ENCODE measurements around the gene TSPO2.
A peak's percentile ranks its signal among the peaks of the same experiment; 100 is the strongest.

Gene TSPO2

DNA sequence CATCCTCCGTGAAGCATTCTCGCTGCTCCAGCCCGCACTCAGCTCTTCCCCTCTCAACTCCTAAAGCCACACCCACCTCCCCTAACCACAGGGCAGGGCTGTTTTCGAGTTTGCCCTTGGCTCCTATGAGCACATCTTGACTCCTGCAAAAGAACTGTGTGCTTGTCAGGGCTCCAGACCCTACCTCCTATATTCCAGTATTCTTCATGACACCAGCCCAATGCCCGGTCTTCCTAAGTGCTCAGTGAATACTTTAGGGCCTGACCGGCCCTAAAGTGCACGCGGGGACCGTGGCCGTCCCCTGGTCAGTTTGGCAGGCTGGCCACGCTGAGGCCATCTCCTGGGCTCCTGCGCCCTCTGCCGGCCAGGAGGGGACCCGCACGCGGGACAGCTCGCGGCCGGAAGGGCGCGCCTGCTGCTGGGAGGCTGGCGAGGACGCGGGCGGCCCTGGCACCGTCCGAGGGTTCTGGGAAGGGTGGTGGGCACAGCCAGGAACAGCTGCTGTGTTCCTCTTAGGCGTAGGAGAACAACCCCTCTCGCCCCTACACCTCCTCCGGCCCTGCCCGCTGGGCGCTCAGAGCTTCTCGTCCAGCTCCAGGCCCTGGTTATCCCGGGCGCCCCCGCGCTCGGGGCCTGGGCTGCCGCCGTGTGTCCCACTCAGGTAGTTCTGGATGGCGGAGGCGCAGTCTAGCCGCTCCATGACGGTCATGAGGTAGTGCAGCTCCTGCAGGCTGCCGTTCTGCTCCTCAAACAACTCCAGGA is 14.3 kb upstream of the TSPO2 start:
- peak; percentile 66 to 69 for DNase-seq (ENCODE audit: low read depth in 2 of 2)

DNA sequence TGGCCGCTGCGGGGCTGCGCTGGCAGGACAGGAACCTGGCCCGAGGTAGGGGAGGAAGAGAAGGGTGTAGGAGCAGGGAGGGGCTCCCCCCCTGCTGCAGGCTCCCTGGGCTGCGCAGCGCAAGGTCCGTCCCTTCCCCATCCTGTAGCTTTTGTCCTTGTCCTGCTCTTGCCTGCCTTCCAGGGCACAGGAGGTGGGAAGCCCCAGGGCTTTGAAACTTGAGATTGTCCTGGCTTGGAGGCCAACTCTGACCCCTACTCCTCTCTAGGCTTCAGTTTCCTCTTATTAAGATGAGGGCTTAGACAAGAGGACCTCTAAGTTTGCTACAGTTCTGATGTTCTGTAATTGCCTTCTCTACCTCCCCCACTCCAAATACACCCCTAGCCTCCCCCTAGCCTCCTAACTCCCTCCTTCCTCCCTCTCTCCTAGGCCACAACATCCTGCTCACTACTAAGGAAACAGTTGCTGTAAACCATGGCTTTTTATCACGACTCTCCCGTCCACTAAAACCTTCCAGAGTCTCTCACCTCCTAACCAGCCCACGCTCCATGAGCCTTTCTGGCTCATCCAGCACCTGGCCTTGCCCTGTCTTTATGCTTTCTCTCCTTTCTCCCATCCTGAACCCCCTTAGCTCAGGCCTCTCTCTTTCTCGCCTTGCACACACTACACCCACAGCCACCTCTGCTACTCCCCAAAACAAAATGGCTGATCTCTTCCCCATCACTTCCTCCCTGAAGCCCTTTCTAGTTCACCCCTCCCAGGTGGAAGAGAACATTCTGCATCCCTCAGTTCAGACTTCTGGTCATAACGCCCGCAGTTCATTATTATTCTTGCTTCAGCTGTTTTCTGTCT is 13.5 kb upstream of the TSPO2 start:
- no peak for DNase-seq (ENCODE audit: low read depth in 2 of 2)

DNA sequence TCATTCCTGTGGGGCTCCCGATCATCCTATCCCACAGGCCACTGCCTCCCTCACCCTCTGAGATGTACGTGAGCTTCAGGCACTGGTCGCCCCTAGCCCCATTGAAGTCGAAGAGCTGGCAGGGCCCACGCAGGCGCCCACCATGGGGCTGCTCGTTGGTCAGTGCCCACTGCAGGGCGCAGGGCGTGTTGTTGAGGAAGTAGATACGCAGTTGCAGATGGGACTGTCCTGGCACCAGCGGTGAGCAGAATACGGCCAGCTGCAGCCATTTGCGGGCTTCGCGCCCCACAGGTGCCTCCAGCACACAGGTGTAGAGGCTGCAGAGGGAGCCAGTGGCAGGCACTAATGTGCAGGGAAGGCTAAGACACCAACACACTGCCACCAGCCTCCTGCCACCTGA is 9.4 kb upstream of the TSPO2 start:
- no peak for DNase-seq (ENCODE audit: low read depth in 2 of 2)

DNA sequence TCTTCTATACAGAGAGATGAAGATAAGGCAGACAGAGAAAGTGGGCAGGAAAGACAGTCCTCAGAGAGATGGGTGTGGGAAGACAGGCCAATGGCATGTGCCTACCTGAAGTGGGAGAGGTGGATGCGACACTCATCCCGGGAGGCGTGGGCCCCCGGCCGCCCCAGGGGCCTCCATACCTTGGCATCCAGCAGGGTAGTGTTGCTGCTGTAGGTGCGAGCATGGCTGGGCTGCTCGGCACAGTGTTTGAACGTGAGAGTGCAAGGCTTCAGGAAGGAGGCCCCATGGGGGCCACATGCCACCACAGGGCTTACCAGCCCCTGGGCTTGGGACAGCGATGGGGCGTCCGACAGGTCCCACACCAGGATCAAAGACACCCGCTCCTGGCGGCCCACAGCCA is 8.5 kb upstream of the TSPO2 start:
- no peak for DNase-seq (ENCODE audit: low read depth in 2 of 2)

DNA sequence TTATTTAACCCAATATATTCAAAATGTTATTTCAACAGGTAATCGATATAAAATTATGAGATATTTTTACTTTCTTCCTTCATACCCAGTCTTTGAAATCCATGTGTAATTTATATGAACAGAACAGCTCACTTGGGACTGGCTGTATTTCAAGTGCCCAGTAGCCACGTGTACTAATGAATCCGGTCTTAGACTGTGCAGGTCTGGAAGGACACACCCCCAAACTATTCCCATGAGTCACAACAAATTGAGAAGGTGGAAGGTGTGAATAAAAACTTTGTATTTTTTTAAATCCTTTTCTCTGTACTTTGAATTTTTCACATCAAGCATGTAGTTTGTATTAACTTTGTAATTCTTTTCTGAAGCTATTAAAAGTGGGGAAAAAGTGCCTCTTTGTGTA is 6.1 kb upstream of the TSPO2 start:
- no peak for DNase-seq (ENCODE audit: low read depth in 2 of 2)

DNA sequence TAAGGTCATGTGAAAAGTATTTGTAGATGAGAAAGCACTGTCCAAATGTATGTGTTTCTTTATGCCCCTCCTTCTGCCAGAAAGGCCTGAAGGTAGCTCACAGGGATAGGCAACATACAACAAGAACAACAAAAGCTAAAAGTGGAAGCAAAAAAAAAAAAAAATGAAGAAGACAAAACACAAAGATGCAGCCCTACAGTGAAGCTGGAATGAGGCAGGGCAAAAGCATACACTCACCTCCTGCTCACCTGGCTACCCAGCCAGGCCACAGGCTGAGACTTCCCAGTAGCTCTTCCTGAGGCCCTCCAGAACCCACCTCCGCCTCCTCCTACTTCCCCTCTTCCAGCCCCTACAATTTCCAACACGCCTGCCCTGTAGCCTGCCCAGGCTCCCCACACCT is 5.7 kb upstream of the TSPO2 start:
- no peak for DNase-seq (ENCODE audit: low read depth in 2 of 2)

DNA sequence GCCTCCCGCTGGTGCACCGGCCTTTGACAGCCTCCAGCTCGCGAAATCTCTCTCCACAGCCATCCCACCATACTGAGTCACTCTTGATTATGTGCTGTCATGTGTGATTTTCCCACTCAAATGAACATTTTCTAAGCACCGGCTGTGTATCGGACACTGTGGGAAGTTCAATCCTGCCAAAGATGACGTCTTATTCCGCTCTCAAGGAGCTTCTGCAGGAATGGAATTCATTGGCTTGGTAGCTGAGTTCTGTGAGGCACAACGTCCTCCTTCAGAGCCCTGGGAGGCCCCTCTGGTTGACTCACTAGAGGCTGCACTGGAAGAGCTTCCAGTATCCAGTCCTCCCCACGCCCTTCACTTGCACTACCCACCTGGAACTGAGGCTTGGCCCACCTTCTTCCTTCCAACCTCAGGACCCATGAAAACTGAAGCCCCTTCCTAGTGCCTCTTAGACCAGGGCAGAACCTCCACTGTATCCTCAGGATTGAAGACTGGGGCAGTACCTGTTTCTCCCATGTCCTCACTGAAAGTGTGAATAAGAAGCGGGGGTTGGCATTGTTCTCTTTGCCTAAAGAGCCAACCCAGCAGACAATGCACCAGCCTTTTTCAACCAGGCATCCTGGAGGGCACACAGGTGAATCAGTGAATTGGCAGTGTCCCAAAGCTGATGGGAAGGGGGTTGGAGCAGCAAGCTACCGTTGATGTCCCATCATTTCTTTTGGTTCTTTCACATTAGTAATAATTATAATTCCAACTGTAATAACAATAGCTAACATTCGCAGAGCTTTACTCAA is 5.0 kb upstream of the TSPO2 start:
- DNase-seq (ENCODE audit: low read depth in 2 of 2) = no peak

DNA sequence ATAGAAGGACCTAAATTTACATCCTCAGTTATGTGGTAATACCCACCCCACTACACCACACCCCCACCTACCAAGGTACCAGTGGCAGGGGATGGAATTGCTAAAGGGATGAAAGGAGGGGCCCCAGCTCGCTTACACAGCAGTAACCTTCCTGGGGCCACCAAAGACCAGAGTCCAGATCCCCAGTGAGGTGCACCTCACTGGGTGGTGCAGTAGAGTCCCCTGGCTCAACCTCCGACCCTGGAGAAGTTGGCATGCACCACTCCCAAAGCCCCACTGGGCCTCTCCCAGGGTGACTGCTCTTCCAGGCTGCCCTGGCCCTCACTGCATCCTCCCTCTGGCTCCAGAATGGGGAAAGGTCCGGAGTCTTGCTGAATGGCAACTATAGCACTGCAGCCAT is 4.1 kb upstream of the TSPO2 start:
- no peak for DNase-seq (ENCODE audit: low read depth in 2 of 2)

DNA sequence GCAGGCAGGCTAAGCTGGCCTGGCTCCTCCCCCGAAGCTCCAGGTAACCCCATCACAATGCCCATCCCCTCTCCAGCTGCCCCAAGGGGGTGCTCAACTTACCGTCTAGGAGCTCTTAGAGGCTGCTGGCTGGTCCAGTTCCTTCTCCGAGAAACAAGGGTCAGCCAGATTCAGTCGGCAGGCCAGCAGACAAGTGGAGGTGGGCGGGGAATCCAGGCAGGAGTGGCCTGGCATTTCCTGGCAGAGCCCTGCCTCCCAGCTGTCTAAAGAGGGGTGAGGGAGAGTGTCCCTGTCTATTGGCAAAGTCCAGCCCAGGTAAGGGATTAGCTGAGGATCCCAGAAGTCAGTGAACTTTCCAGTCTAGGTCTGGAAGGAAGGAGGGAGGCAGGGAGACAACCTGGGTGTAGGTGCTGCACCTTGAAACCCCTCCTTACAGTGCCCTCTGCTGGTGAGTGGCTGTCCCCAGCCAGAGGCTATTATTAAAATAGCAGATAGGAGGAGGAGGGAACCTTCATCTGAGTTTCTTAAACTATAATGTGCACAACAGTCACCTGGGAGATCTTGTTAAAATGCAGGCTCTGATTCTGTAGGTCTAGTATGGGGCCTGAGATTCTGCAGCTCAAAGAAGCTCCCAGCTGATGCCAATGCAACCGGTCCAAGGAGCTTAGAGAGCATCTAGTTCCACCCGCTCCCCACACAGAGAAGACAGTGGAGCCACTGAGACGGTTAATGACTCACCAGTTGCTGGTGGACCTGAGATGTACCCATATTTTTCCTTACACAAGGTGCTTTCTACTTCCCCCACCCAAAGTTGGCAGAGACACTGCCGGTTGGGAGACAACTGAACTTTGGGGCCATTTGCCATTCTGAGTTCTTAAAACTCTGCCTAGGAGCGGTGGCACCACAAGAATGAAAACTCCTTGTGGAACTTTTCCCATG is 2.9 kb upstream of the TSPO2 start, which contains the start of gene UNC5CL:
Gene UNC5CL, minus strand, starts transcription at position 162 of the 939 bp plus-strand sequence. CDS start 4,147 bp downstream, outside the sequence.
- peak in 1 of 2 donors; percentile 16 for DNase-seq (ENCODE audit: low read depth in 2 of 2)

DNA sequence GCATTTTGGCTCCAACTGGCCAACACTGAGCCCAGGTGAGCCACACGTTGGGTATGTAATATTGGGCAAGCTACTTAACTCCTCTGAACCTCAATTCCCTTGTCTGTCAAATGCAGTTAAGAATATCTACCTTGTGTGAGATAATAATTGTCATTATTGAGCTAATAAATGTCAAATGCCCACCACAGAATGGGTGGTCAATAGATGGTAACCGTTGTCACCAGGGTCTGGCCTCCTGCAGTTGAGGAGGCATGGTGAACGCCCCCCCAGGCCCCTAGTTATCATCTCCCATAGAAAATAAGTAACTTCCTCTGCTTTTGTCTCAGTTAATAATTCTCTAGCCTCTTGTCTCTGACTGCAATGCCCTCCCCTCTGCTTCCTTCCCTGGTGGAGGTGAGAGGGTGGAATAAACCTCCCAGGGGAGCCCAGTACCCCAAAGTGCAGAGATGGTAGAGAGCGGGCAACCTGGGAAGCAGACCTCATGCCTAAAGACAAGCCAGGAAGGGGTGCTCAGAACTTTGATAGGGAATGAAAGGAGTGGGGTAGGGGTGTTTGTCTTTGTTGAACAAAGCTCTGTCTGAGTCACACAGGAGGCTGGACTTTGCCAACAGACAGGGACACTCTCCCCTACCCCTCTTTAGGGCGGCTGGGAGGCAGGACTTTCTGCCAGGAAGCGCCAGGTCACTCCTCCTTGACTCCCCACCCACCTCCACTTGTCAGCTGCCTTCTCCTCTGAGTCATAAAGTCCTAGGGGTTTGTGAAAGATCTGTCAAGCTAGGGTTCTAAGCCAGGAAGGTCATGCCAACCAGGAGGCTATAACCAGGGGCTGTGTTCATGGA is 1.9 kb upstream of the TSPO2 start:
- no peak for DNase-seq (ENCODE audit: low read depth in 2 of 2)

DNA sequence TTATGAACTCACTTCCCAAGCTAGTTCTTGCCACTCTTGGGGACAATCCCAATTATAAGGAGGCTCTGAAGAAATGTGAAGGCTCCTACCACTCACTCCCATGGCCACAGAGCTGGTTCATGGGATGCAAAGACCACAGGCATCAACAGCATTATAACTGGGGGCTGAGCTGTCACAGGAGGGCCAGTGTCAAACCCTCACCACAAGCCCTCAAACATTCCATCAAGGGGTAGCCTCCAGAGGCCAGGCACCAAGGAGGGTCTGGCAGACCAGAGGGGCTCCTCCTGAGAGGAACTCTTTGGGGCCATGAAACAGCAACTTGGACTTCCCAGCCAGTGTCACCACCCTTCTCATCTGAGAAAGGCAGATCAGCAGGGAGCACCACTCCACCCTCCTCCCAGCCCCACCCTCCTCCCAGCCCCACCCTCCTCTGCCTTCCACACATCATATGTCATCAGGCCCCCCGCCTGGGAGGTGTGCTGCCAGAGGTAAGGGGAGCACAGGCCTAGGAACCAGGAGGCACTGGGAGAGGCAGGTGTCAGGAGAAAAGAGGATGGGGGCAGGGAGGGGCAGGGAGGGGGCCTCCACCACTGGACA is 1.2 kb upstream of the TSPO2 start:
- no peak for DNase-seq (ENCODE audit: low read depth in 2 of 2)

DNA sequence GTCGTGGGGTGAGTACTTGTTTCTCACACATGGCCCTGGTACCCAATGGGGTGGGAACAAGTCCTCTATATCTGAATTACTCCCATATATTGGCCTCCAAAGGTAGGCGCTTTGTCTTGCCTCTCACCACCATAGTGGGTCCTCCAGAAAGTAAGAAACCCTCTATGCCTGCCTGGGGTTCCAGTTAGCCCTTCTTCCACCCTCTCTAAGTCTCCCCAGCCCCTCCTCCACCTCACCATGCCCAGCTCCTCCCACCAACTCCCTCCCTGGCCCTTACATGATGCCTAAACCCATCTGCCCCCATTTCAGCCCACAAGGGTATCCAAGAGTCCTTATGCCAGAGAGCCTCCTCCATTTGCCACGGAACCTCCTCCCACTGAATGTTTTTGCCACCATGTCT is 884 bp downstream of the TSPO2 start:
- DNase-seq (ENCODE audit: low read depth in 2 of 2) = no peak

DNA sequence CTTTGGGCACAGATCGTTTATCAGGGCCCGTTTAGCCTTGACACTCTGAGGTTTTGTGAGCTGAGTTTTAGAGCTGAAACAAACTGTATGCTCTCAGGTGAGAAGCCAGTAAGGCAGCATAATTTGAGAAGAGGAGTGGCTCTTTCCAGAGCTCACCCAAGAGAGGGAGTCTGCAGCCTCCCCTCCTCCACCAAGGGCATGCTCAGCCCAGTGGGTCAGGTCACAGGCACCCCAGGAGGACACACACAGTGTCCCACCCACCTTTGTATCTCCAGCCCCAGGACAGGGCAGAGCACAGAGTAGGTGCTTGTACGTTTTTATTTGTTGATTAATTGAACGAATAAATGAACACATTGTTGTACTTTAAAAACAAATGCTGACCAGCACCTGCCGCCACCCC is 3.4 kb downstream of the TSPO2 start:
- no peak for DNase-seq (ENCODE audit: low read depth in 2 of 2)

DNA sequence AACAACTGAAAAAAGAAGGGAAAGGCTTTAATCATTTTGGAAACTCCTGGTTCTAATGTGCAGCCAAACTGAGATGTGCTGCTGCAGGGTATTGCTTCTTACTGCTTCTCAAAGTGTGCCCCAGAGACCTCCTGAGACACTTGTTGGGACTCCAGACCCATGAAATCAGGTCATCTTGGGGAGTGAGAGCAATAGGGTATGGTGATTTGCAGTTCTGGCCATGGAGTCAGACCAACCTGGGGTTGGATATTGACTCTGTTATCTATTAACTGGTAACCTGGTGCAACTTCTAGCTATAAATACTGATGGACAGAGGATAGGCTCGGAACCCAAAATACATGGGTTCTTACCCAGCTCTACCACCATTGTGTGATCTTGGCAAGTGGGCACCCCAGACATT is 3.8 kb downstream of the TSPO2 start:
- DNase-seq (ENCODE audit: low read depth in 2 of 2) = no peak

DNA sequence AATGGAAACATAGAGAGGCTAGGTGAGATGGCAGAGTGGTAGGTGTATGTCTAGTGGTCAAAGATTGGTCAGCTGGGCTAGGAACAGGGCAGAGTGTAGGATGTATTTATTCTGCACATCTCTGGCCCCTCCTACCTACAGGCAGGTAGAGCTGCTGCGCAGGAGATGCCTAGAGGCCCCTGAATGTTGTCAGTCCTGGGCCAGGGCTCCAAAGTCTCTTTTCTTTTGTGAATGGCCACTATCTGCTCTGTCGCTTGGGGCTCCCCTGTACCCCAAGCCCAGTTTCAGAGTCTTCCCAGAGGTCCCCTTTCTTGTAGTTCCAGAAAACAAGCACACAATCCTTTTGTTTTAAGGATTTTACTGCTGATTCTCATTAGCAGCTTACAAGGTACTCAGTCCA is 5.0 kb downstream of the TSPO2 start:
- no peak for DNase-seq (ENCODE audit: low read depth in 2 of 2)

DNA sequence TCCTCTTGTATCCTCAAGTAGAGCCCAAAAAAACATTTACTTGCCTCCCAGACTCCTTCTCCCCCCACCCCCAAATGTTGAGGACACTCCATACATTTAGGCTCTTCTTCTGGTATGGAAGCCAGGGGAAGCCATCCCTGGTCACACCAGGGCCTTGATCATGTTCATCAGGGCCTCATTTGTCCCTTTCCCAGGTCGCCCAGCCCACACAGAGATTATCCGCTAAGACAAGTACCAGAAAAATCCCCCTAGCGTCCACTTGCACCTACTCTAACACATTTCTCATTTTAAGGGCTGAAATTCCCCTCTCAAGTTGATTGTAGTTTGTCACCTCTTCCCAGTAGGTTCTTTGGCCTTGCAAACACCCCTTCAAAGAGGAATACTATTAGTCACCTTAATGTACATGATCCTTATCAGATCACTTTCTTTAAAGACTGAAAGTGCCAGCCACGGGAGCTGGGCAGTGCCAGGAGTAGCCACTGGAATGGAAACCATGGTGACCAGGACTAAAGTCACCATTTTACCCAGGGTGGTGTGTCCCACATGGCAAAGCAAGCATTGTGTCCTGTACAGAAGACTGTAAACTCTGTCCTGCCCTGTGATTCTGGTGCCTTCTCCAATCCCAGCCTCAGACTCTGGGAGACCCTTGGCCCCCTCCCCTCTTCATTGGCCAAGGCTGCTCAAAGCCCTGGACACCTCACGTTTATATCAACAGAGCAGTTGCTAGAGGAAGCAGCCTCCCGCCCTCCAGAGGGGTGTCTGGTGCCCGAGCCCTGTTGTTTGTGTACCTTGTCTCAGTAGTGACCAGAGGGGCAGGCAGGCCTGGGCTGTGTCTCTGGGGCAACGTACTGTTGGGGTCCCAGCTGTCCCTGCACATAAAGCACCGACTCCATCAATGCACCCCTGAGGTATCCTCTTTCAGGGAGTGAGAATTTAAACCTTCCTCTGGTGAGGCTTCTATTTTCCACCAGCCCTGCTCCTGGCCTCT is 5.8 kb downstream of the TSPO2 start:
- DNase-seq (ENCODE audit: low read depth in 2 of 2) = no peak

DNA sequence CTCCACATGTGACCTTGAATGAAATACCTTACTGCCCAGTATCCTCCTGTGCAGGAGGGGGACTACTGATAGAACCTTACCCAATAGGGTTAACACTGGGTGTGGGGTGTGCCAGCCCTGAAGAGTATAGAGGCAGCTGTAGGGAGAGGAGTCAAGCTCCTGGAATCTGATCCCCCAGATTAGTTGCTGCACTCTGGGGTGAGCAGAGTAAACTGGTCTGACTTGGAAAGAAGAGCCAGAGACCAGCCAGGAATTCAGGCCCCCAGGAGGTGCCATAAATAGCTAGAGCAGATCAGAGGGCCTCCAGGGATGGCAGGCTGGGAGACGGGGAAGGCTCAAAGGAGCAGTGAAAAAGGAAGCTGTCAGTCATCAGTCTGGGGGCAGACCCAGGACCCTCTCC is 7.3 kb downstream of the TSPO2 start:
- no peak for DNase-seq (ENCODE audit: low read depth in 2 of 2)

DNA sequence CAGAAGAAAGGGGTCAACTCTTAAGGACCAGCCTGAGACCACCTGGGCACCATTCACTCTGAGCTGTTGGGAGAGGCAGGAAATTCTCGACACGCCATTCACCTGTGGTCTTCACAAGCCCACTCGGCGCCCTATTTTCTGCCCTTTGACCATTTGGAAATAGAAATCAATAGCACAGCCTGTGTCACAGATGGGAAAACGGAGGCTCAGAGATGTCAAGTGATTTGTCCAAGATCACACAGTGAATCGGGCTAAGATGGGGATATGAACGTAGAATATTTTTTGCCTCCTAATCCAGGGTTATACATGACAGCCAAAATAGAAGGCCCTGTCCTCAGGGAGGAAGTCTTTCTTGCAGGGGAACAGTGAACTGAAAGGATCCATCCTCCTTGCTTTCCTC is 7.7 kb downstream of the TSPO2 start:
- DNase-seq (ENCODE audit: low read depth in 2 of 2) = no peak

DNA sequence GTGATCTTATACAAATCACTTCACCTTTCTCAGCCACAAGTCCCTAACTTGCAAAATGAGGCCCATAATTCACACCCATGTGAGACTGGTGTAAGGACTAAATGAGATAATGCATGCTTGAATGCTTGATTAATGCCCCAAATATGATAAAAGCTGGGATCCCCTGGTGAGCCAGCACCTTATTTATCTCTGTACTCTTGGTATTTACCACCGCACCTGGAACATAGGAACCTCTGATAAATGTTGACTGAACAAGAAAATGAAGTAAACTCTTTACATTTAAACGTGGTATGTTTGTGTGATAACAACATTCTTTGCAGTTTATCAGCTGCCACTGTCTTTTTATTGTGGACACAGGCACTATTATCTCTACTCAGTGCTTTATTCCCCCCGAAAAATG is 8.3 kb downstream of the TSPO2 start:
- DNase-seq (ENCODE audit: low read depth in 2 of 2) = no peak

All from stimulated activated CD8-positive, alpha-beta memory T cell treated with anti-CD3 and anti-CD28 coated beads, Interleukin-15, amount 100 ng/mL, for 48 hours (primary cell).